ENCODE results near the gene TMEM121. TPM values are rescaled to one million over a fixed set of nuclear protein-coding genes. Genes with fewer than 3 reads are reported as not detected.

The TMEM121 gene
- total and polyA plus RNA-seq, 2 of the 8 experiments (the other 6 are each of a cell fraction or from before 2014, with no cell fraction given) = 1.9 TPM; not detected in 1

DNA sequence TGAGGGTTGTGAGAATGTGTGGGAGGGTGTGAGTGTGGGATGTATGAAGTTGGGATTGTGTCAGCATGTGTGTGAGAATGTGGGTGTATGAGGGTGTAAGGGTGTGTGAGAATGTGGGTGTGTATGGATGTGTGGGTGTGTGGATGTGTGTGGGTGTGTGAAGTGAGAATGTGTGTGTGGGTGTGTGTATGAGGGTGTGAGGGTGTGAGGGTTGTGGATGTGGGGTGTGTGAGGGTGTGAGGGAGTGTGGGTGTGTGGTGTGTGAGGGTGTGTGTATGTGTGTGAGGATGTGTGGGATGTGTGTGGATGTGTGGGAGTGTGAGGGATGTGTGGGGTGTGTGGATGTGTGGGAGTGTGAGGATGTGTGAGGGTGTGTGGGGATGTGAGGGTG is 37.0 kb downstream of the TMEM121 start:
- TF ChIP-seq SAP30 (IDR thresholded peaks at IDR 0.05; ENCODE audit: insufficient read depth, insufficient replicate concordance, low read length) = no peak
- TF ChIP-seq EGR1 (IDR thresholded peaks at IDR 0.05; ENCODE audit: borderline replicate concordance, low read depth, low read length) = no peak
- TF ChIP-seq SIX5 (IDR thresholded peaks at IDR 0.05; ENCODE audit: low read depth, low read length) = no peak
- TF ChIP-seq TAF1 (IDR thresholded peaks at IDR 0.05; ENCODE audit: low read depth, low read length) = no peak
- no peak for TF ChIP-seq ASH2L (IDR thresholded peaks at IDR 0.05; ENCODE audit: low read length)
- TF ChIP-seq GTF2F1 (IDR thresholded peaks at IDR 0.05; ENCODE audit: borderline replicate concordance, low read depth, low read length) = no peak
- no peak for TF ChIP-seq CREB1 (IDR thresholded peaks at IDR 0.05)
- TF ChIP-seq HDAC2 (IDR thresholded peaks at IDR 0.05; ENCODE audit: borderline replicate concordance in 1 of 2, low read depth in 2 of 2, low read length in 2 of 2) = no peak
- no peak for TF ChIP-seq BRCA1 (IDR thresholded peaks at IDR 0.05; ENCODE audit: low read depth, low read length)
- TF ChIP-seq EP300 (IDR thresholded peaks at IDR 0.05; ENCODE audit: borderline replicate concordance in 1 of 2, low read depth in 2 of 2, low read length in 2 of 2) = no peak
- TF ChIP-seq SP1 (IDR thresholded peaks at IDR 0.05; ENCODE audit: low read depth, low read length) = no peak
- TF ChIP-seq CHD2 (IDR thresholded peaks at IDR 0.05; ENCODE audit: low read length) = no peak
- TF ChIP-seq POU5F1 (IDR thresholded peaks at IDR 0.05; ENCODE audit: low read depth, low read length) = no peak
- no peak for TF ChIP-seq SUZ12 (IDR thresholded peaks at IDR 0.05; ENCODE audit: low read length)
- no peak for TF ChIP-seq NRF1 (IDR thresholded peaks at IDR 0.05; ENCODE audit: low read depth, low read length)
- no peak for TF ChIP-seq MAX (IDR thresholded peaks at IDR 0.05)
- no peak overlapping the region for H3K4me2 ChIP-seq (ENCODE audit: insufficient read depth in 1 of 2, low read depth in 2 of 2, low read length in 2 of 2)

More for the DNA sequence above, 37.0 kb downstream of the TMEM121 start:
- no peak overlapping the region for H3K4me3 ChIP-seq (ENCODE audit: extremely low read depth in 1 of 4, insufficient read depth in 2 of 4, low read depth in 3 of 4, low read length in 4 of 4)
- H2AK5ac ChIP-seq (ENCODE audit: low read depth, low read length) = no peak overlapping the region
- no peak for DNase-seq (ENCODE audit: low read depth in 1 of 2, low spot score in 2 of 2)
- H4K5ac ChIP-seq (ENCODE audit: insufficient read length, low read depth, low read length) = no peak overlapping the region
- no peak overlapping the region for H2BK120ac ChIP-seq (replicated peaks; ENCODE audit: low read depth, low read length)
- H3K23ac ChIP-seq (ENCODE audit: insufficient read length) = no peak overlapping the region
- ChIA-PET POLR2A (ENCODE audit: partially characterized antibody) (no interaction called here), CTCF (ENCODE audit: partially characterized antibody) (no interaction called here)
- H3K79me1 ChIP-seq (ENCODE audit: low read depth, low read length) = no peaks in the 10 kb centered on the region
- no peaks in the 10 kb centered on the region for H3K79me2 ChIP-seq (ENCODE audit: control insufficient read depth in 1 of 2, insufficient read depth in 2 of 2, low read length in 2 of 2)
- H3K14ac ChIP-seq (ENCODE audit: insufficient read length) = no peak overlapping the region
- no peak overlapping the region for H3K4ac ChIP-seq (replicated peaks; ENCODE audit: insufficient read length, low read depth, low read length)
- no peaks in the 10 kb centered on the region for H3K27me3 ChIP-seq (replicated peaks in 1 of 4; ENCODE audit: control insufficient read depth in 3 of 4, extremely low read depth in 1 of 4, insufficient read depth in 3 of 4, low read length in 3 of 4)
- no peak overlapping the region for H2AFZ ChIP-seq (ENCODE audit: low read length)
- no peak overlapping the region for H2BK5ac ChIP-seq (ENCODE audit: low read depth, low read length)
- H3K36me3 ChIP-seq (ENCODE audit: control insufficient read depth in 2 of 4, insufficient read depth in 4 of 4, low read length in 3 of 4) = no peaks in the 10 kb centered on the region
- H4K91ac ChIP-seq (replicated peaks; ENCODE audit: insufficient read length, low read length) = no peak overlapping the region
- H2BK15ac ChIP-seq (ENCODE audit: low read length) = no peak overlapping the region
- H2BK20ac ChIP-seq (ENCODE audit: low read length) = no peak overlapping the region
- no peak overlapping the region for H3K27ac ChIP-seq (ENCODE audit: low read depth, low read length)
- peaks cover 19 to 66% of the 10 kb centered on the region in 2 experiments; a peak in 3 of 4 replicates for H3K9me3 ChIP-seq (ENCODE audit: insufficient read depth in 2 of 2, low read depth in 1 of 2, low read length in 1 of 2)
- H3K4me1 ChIP-seq (replicated peaks in 1 of 4; ENCODE audit: control insufficient read depth in 3 of 4, insufficient read depth in 4 of 4, low read length in 3 of 4) = no peaks in the 10 kb centered on the region
- H2BK12ac ChIP-seq (ENCODE audit: low read depth, low read length) = no peak overlapping the region
- FAIRE-seq = no peak
- H4K20me1 ChIP-seq (replicated peaks in 1 of 2; ENCODE audit: control insufficient read depth in 1 of 2, insufficient read depth in 2 of 2, low read length in 2 of 2) = peaks cover 0 to 2% of the 10 kb centered on the region in 2 experiments
- peak overlapping the region; percentile 87 for H3K56ac ChIP-seq (replicated peaks; ENCODE audit: insufficient read length, low read depth, low read length)
- no peak overlapping the region for H3K18ac ChIP-seq (ENCODE audit: extremely low read depth, low read length)
- no peak overlapping the region for H3K9ac ChIP-seq (replicated peaks in 1 of 4; ENCODE audit: extremely low read depth in 1 of 4, low read depth in 3 of 4, low read length in 3 of 4)
- H4K8ac ChIP-seq (ENCODE audit: extremely low read depth, insufficient read depth, low read length) = no peak overlapping the region
- H3K23me2 ChIP-seq (ENCODE audit: low read depth, low read length) = peaks cover 19% of the 10 kb centered on the region; the same call in 1 of the 2 replicates

Measured in H1 (cell line).